HepG2 (cell line): ENCODE data around the gene ANAPC16. TPM values are rescaled to one million over a fixed set of nuclear protein-coding genes. Genes with fewer than 3 reads are reported as not detected.

ENCODE experiments used
- AGO2 ChIP-seq: fragments of 200-400 bp; formaldehyde crosslinking; optimal IDR thresholded peaks from 2 replicates; pipeline ENCODE3; 2017; ENCODE audit warnings: mild to moderate bottlenecking, low read depth, low read length, moderate library complexity
- BCL6 ChIP-seq: IDR thresholded peaks from 2 replicates; pipeline ENCODE4 v1.6.1; 2016; ENCODE audit warnings: missing genetic modification reagents, missing compliant biosample characterization
- BRCA1 ChIP-seq: sonication (generic); formaldehyde crosslinking; IDR thresholded peaks from 2 replicates; pipeline ENCODE4 v1.4.0; 2020; ENCODE audit warnings: missing genetic modification reagents
- DPF2 ChIP-seq: sonication (generic); formaldehyde crosslinking; IDR thresholded peaks from 2 replicates; pipeline ENCODE4 v1.4.0; 2020; ENCODE audit warnings: mild to moderate bottlenecking, low read depth, missing genetic modification reagents, borderline replicate concordance
- EEA1 ChIP-seq: sonication (generic); formaldehyde crosslinking; IDR thresholded peaks from 2 replicates; pipeline ENCODE4 v1.5.1; 2020; ENCODE audit warnings: mild to moderate bottlenecking, missing genetic modification reagents, borderline replicate concordance
- EED ChIP-seq: sonication (generic); formaldehyde crosslinking; IDR thresholded peaks from 2 replicates; pipeline ENCODE4 v1.5.0; 2020; ENCODE audit warnings: mild to moderate bottlenecking, missing genetic modification reagents
- FOXJ3 ChIP-seq: sonication (generic); formaldehyde crosslinking; IDR thresholded peaks from 2 replicates; pipeline ENCODE4 v1.4.0; 2020; ENCODE audit warnings: missing genetic modification reagents, mild to moderate bottlenecking, borderline replicate concordance
- FOXK2 ChIP-seq: fragments of 450-650 bp; IDR thresholded peaks from 2 replicates; pipeline ENCODE4 v1.6.1; 2016
- MXI1 ChIP-seq: IDR thresholded peaks from 3 replicates; pipeline ENCODE4 v1.6.1; 2012; ENCODE audit warnings: low read depth, low read length, inconsistent platforms, borderline replicate concordance
- NFATC3 ChIP-seq: sonication (generic); formaldehyde crosslinking; IDR thresholded peaks from 2 replicates; pipeline ENCODE4 v1.5.1; 2020; ENCODE audit warnings: mild to moderate bottlenecking, missing genetic modification reagents
- NFYC ChIP-seq: IDR thresholded peaks from 2 replicates; pipeline ENCODE4 v1.6.1; 2016; ENCODE audit warnings: missing genetic modification reagents, missing compliant biosample characterization
- PPARG ChIP-seq: conservative IDR thresholded peaks from 2 replicates; pipeline ENCODE4 v1.6.1; 2016; ENCODE audit warnings: missing biosample characterization, missing genetic modification reagents
- RCOR2 ChIP-seq: IDR thresholded peaks from 2 replicates; pipeline ENCODE4 v1.6.1; 2016; ENCODE audit warnings: missing biosample characterization, missing genetic modification reagents
- SATB2 ChIP-seq: sonication (generic); formaldehyde crosslinking; IDR thresholded peaks from 2 replicates; pipeline ENCODE4 v1.5.0; 2020; ENCODE audit warnings: missing genetic modification reagents
- SIX4 ChIP-seq: sonication (generic); formaldehyde crosslinking; IDR thresholded peaks from 2 replicates; pipeline ENCODE4 v1.4.0; 2020; ENCODE audit warnings: missing genetic modification reagents
- TAF15 ChIP-seq: fragments of 200-400 bp; formaldehyde crosslinking; IDR thresholded peaks from one replicate; pipeline ENCODE4 v1.6.1; 2018; ENCODE audit warnings: mild to moderate bottlenecking, low read depth, low read length; ENCODE audit not compliant: poor library complexity, severe bottlenecking
- U2AF1 ChIP-seq: fragments of 200-400 bp; formaldehyde crosslinking; optimal IDR thresholded peaks from 2 replicates; pipeline ENCODE3; 2017; ENCODE audit warnings: mild to moderate bottlenecking, low read depth, low read length
- ZNF335 ChIP-seq: sonication (generic); formaldehyde crosslinking; IDR thresholded peaks from 2 replicates; pipeline ENCODE4 v1.4.0; 2020; ENCODE audit warnings: missing genetic modification reagents
- ZNF460 ChIP-seq: sonication (generic); formaldehyde crosslinking; IDR thresholded peaks from 2 replicates; pipeline ENCODE4 v1.5.1; 2020; ENCODE audit warnings: missing genetic modification reagents, mild to moderate bottlenecking, borderline replicate concordance
- ZNF567 ChIP-seq: sonication (generic); formaldehyde crosslinking; IDR thresholded peaks from 2 replicates; pipeline ENCODE4 v1.8.1; 2023; ENCODE audit warnings: mild to moderate bottlenecking, missing genetic modification reagents, borderline replicate concordance
- ZNF775 ChIP-seq: sonication (generic); formaldehyde crosslinking; IDR thresholded peaks from 2 replicates; pipeline ENCODE4 v1.4.0; 2020; ENCODE audit warnings: missing genetic modification reagents, mild to moderate bottlenecking, moderate library complexity, borderline replicate concordance
- ZNF878 ChIP-seq: sonication (generic); formaldehyde crosslinking; IDR thresholded peaks from 2 replicates; pipeline ENCODE4 v1.8.1; 2023; ENCODE audit warnings: mild to moderate bottlenecking, missing genetic modification reagents, moderate library complexity
- polyA plus RNA-seq, 8 experiments: library from polyadenylated mRNA; depleted of rRNA in 3 of 8; stranded (reverse) in 7 of 8; unstranded in 1 of 8; fragments of >200 nt; fragmentation: Illumina TruSeq in 4 of 8; extraction: Trizol in 4 of 8; gene quantifications; 2 replicates each; pipeline versions ENCODE4 v1.2.1 to v1.2.3, GENCODE V29; 2011 to 2016; ENCODE audit warnings: low read depth in 4 of 8, missing spikeins in 1 of 8, mixed read lengths in 1 of 8; ENCODE audit not compliant: insufficient read depth in 1 of 8
- total RNA-seq, 5 experiments: library from RNA; depleted of rRNA; stranded (reverse); fragments of >200 nt; fragmentation: Illumina TruSeq; extraction: Trizol; gene quantifications; 2 replicates each; pipeline ENCODE4 v1.2.3, GENCODE V29; 2016; ENCODE audit warnings: low read depth in 1 of 5
- TF ChIP-seq, protein P1 (sequence below): sonication (generic); formaldehyde crosslinking; IDR thresholded peaks from 2 replicates; pipeline ENCODE4 v1.4.0; 2020; ENCODE audit warnings: missing genetic modification reagents, borderline replicate concordance
- TF ChIP-seq, protein P2 (sequence below): IDR thresholded peaks from 2 replicates; pipeline ENCODE4 v1.6.1; 2012; ENCODE audit warnings: low read depth, low read length, improper control_type of control experiment
- TF ChIP-seq, protein P3 (sequence below): sonication (generic); formaldehyde crosslinking; IDR thresholded peaks from 2 replicates; pipeline ENCODE4 v1.4.0; 2020; ENCODE audit warnings: missing genetic modification reagents, mild to moderate bottlenecking, borderline replicate concordance

The ANAPC16 gene
- total and polyA plus RNA-seq, 2 of the 13 experiments (the other 11 are each of a cell fraction or from before 2014, with no cell fraction given) = 74.8 to 89.4 TPM

DNA sequence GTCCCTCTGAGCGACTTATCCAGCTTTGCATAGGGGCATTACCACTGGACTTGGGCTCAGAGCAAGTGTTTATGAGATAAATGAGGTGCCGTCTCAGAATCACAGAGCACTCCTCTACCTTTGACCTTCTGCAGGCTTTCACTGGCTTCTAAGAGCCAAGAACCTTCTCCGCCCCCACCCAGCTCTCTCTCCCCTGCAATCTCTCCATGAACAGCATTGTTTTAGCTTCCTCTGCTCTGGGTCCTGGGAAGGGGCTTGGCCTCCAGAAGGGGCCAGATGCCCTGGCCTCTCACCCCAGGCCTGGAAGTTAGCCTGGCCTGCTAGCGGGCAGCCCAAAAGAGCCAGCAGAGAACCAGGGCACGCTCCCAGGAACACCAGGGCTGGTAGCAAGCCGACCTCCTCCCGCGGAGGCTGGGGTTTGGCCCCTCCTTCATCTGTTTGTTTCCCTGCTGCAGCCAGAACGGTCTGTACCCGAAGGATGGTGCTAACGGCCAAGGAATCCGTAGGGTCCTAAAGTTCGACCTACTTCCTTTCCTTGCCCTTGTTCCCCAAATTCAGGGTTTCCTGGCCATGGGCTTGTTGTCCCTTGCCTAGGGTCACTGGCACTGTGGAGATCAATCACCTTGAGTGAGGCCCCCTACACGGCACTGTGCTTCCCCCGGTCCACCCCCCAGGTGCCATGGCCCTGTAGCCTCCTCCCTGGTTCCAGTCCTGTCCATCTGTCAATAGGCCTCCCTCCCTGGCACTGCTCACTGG lies 39.2 kb downstream of the ANAPC16 start (continued):
- TF ChIP-seq PPARG (CRISPR knock-in tag) = 0 out of 2 replicates have a peak, but pooled peaks have one; percentile 8
- no peak for TF ChIP-seq EEA1 (CRISPR knock-in tag)
- no peak for TF ChIP-seq ZNF775 (CRISPR knock-in tag)
- no peak for TF ChIP-seq SIX4 (CRISPR knock-in tag)
- TF ChIP-seq ZNF460 = no peak
- TF ChIP-seq NFATC3 (CRISPR knock-in tag) = no peak
- TF ChIP-seq, protein P1, sequence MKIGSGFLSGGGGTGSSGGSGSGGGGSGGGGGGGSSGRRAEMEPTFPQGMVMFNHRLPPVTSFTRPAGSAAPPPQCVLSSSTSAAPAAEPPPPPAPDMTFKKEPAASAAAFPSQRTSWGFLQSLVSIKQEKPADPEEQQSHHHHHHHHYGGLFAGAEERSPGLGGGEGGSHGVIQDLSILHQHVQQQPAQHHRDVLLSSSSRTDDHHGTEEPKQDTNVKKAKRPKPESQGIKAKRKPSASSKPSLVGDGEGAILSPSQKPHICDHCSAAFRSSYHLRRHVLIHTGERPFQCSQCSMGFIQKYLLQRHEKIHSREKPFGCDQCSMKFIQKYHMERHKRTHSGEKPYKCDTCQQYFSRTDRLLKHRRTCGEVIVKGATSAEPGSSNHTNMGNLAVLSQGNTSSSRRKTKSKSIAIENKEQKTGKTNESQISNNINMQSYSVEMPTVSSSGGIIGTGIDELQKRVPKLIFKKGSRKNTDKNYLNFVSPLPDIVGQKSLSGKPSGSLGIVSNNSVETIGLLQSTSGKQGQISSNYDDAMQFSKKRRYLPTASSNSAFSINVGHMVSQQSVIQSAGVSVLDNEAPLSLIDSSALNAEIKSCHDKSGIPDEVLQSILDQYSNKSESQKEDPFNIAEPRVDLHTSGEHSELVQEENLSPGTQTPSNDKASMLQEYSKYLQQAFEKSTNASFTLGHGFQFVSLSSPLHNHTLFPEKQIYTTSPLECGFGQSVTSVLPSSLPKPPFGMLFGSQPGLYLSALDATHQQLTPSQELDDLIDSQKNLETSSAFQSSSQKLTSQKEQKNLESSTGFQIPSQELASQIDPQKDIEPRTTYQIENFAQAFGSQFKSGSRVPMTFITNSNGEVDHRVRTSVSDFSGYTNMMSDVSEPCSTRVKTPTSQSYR (CRISPR knock-in tag) = no peak
- TF ChIP-seq ZNF335 (CRISPR knock-in tag) = no peak
- no peak for TF ChIP-seq EED (CRISPR knock-in tag)
- 0 out of 2 replicates have a peak, but pooled peaks have one; percentile 2 for TF ChIP-seq ZNF878 (CRISPR knock-in tag)
- no peak for TF ChIP-seq FOXJ3 (CRISPR knock-in tag)
- TF ChIP-seq ZNF567 (CRISPR knock-in tag) = no peak
- no peak for TF ChIP-seq AGO2
- 0 out of 2 replicates have a peak, but pooled peaks have one; percentile 24 for TF ChIP-seq BCL6 (CRISPR knock-in tag)
- no peak for TF ChIP-seq DPF2 (CRISPR knock-in tag)
- TF ChIP-seq RCOR2 (CRISPR knock-in tag) = no peak
- TF ChIP-seq FOXK2 = no peak
- TF ChIP-seq TAF15 = no peak
- TF ChIP-seq NFYC (CRISPR knock-in tag) = no peak
- TF ChIP-seq, protein P2, sequence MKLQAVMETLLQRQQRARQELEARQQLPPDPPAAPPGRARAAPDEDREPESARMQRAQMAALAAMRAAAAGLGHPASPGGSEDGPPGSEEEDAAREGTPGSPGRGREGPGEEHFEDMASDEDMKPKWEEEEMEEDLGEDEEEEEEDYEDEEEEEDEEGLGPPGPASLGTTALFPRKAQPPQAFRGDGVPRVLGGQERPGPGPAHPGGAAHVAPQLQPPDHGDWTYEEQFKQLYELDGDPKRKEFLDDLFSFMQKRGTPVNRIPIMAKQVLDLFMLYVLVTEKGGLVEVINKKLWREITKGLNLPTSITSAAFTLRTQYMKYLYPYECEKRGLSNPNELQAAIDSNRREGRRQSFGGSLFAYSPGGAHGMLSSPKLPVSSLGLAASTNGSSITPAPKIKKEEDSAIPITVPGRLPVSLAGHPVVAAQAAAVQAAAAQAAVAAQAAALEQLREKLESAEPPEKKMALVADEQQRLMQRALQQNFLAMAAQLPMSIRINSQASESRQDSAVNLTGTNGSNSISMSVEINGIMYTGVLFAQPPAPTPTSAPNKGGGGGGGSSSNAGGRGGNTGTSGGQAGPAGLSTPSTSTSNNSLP = no peak
- TF ChIP-seq BRCA1 (CRISPR knock-in tag) = no peak
- no peak for TF ChIP-seq SATB2 (CRISPR knock-in tag)
- no peak for TF ChIP-seq MXI1
- TF ChIP-seq, protein P3, sequence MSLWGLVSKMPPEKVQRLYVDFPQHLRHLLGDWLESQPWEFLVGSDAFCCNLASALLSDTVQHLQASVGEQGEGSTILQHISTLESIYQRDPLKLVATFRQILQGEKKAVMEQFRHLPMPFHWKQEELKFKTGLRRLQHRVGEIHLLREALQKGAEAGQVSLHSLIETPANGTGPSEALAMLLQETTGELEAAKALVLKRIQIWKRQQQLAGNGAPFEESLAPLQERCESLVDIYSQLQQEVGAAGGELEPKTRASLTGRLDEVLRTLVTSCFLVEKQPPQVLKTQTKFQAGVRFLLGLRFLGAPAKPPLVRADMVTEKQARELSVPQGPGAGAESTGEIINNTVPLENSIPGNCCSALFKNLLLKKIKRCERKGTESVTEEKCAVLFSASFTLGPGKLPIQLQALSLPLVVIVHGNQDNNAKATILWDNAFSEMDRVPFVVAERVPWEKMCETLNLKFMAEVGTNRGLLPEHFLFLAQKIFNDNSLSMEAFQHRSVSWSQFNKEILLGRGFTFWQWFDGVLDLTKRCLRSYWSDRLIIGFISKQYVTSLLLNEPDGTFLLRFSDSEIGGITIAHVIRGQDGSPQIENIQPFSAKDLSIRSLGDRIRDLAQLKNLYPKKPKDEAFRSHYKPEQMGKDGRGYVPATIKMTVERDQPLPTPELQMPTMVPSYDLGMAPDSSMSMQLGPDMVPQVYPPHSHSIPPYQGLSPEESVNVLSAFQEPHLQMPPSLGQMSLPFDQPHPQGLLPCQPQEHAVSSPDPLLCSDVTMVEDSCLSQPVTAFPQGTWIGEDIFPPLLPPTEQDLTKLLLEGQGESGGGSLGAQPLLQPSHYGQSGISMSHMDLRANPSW (CRISPR knock-in tag) = no peak
- no peak for TF ChIP-seq U2AF1
